ENCODE results near the gene PMVK. TPM values are rescaled to one million over a fixed set of nuclear protein-coding genes. Genes with fewer than 3 reads are reported as not detected.
"Not testable (repeated sequence)": the region's sequence is repeated elsewhere in the genome, so short reads cannot be mapped to it uniquely, and the experiment has no call there.

The PMVK gene
- 27.7 TPM for polyA plus RNA-seq (2013, experiment 1 of 2; ENCODE audit: insufficient read length)
- 22.0 TPM for polyA plus RNA-seq (2013, experiment 2 of 2; ENCODE audit: insufficient read length)

DNA sequence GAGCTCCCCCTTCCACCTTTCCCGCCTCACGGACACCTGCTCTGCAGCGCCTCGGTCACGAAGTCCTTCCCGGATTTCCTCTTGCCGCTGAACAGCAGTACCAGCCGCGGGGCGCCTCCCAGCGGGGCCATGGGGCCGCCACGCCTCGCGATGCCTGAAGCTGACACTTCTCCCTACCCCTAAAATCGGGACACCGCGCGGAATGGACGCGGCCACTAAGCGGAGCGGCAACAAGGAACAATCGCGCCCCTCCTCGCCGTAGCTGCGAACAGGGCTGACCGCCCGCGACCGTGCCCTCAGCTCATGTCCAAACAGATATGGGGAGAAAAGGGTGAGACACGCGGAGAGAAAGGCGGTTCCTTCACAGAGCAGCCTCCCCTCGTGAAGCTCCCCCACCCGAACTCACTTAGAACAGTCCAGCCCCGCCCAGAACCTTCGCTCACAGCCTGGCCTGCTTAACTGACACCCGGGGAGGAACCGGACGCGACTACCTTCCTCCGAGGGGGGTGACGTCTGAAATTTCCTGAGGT lies at the start of gene PMVK:
Gene PMVK (minus strand): TSS at position 165 of the 530 bp plus-strand sequence. CDS start 34 bp downstream, at position 131.
- peak; percentile 96 for DNase-seq

DNA sequence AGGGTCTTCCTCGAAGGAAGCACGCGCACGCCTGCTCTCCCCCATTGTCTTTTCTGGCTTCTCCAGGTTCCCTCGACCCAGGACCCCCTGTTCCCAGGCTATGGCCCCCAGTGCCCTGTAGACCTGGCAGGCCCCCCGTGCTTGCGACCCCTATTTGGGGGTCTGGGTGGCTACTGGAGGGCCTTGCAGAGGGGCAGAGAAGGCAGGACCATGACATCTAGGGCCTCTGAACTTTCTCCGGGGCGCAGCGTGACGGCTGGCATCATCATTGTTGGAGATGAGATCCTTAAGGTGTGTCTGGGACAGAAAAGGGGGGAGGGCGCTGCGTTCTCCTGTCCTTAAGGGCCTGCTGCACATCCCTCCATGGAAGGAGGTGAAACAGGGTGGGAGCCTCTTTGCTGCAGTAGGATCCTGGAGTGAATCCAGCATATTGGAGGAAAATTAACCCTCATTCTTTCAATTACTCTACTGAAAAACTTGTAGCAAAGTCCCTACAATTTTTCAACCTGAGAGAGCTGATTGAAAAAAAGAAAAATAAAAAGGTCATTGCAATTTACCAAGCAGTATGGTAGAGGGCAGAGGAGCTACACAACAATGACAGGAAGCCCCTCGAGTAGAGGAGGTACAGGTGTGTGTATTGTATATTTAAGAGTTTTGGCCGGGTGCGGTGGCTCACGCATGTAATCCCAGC lies 47.4 kb upstream of the PMVK start:
- no peak for DNase-seq

DNA sequence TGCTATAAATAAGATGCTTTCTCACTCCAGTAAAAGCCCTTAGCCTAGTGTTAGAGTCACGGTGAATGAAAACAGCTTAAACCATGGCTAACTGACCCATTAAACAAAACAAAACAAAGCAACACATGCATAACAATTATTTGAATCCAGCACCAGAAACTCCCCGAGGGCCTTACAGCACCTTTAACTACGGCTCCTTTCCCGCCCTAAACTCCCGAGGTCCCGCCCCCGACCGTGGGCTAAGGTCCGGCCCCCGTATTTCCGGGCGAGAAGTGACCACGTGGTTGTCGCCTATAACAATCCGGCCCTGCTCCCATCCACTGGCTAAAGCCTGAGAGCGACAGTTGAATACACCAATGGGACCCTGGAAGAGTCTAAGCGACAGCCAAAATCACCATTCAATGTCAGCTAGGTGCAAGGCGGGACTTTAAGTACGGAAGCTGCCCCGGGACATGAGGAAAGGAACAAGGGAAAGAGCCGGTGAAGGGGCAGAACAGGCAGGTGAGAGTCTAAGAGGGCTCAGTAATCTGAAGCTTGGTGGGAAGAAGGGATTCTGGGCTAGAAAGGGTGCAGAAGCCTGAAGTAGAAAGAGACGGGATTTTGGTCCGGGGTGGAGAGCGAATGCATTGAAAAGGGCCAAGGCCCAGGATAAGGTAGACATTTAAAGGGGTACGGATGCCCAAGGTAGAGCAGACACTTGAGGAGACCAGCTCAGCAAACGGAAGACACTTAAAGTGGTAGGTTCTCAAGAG lies 46.6 kb upstream of the PMVK start, which contains the start of gene FLAD1:
Gene FLAD1 (plus strand): TSS at position 448 of the 752 bp plus-strand sequence. CDS start 351 bp downstream, outside the sequence.
- peak; percentile 100 for DNase-seq

DNA sequence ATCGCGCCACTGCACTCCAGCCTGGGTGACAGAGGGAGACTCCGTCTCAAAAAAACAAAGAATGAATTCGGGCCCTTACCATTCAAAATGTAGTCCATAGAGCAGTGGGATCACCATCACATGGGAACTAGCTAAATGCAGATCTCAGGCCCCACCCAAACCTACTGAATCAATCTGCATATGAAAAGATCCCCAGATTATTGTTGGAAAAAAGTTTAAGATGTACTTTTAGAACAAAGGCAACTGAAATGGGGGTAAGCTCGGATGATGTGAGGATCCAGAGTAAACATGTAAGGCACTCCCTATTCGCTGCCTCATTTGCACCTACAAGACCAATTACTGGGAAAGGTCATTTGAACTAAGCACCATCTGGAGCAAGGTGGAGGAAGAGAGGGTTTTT lies 45.8 kb upstream of the PMVK start:
- no peak for DNase-seq

DNA sequence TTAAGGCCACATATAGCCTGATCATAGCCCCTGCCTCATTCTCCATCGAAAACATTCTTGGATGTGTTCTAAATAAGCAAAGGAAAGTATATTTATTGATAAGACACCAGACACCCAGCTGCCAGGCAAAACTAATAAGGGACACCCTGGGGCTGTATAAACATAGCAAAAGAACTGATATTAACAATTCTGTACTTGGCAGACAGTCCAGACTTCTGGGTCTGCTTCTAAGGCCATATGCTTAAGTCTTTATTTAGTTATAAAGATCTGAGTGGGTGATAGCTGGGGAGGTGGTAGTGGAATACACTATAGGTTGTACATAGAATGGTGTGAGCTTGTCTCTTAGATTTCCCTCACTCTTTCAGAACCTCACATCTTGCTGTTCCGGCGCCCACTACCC lies 41.8 kb upstream of the PMVK start:
- DNase-seq: no peak

DNA sequence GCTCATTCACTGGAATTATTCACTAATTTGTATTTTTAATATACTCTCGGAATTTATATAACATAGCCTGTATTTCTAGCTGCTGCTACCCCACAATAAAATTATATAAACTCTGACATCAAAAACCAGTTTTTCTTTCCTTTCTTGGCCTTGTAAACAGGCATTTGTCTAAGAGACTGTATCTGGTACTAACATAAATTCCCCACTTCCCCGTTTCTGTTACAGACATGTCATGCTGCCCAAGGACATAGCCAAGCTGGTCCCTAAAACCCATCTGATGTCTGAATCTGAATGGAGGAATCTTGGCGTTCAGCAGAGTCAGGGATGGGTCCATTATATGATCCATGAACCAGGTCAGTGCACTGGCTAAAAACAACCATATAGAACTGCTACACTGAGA lies 41.2 kb upstream of the PMVK start:
- not testable (repeated sequence) for DNase-seq

DNA sequence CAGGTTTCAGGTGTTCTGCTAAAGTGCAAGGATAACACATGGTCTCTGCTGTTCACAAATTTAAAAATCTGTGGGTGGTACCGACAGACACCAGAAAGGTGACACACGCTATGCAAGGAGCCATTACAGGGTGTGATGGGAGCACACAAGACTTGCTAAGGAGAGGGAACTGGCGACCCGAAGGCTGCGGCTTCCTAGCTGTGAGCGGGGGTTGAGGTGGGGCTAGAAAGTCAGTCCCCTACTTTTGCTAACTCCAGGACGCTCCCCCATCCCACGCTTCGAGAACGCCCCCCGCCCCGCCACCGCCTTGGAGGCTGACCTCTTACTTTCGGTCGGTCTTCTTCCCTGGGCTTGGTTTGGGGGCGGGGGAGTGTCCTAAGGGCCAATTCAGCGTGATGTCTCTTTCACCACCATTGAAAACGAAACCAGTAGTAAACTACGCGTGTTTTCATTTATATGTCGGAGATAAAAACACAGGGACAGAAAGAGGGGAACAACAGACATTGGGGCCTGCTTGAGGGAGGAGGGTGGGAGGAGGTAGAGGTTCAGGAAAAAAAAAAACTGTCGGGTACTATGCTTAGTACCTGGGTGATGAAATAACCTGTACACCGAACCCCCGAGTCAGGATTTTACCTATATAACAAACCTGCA lies 39.0 kb upstream of the PMVK start:
- peak; percentile 60 for DNase-seq

DNA sequence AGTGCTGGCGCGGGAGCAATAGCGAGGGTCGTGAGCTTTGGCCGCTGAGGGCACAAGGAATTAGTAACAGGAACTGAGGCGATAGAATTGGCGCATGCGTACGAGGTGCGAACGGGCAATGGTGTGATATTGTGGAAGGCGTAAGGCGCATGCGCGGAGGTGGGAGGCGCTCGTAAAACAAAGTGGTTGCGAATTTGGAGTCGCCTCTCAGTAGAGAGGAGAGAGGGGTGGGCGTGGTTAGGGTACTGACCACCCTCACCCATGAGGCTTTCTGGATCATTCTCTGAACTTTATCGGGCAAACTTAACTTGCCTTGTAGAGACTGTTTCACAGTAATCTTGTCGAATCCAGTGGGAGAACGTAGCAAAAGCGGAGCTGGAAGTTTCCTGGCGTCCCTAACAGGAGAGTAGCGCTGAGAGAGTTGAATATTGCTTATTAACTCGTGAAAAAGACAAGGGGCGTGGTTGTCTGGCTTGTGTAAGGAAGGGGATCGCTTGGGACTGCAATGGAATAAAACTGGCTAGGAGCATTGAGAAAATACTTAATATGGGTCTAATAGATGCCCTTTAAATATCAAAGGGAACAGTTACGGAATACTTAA lies 38.4 kb upstream of the PMVK start:
- peak; percentile 95 for DNase-seq

DNA sequence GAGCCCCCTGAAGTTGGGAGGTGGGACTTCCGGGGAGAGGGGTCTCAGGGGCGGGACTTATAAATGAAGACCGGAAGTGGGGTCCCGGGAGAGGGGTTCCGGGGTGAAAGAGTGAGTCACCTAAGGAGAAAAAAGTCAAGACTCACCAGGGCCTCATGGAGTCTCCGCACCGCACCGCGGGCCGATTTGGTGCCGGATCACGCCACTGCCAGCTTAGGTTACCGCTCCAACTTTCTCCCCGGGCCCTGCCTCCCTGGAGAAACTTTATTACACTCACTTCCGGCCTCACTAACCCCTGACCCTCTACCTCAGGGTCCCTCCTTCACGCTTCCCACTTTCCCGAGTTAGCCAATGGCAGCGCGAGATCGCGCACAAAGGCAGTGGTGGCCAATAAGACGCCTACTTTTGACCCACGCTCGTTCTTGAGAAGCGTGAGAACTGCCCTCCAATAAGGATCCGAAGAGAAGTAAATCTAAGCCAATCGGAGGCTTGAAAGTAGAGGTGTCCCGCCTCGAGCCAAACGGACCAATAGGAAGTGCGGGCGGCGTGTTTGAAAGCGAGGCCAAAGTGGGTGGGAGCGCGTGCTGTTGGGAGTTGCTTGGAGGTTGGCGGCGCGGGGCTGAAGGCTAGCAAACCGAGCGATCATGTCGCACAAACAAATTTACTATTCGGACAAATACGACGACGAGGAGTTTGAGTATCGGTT lies 37.7 kb upstream of the PMVK start, which contains the start of gene CKS1B:
Gene CKS1B (plus strand): TSS at position 580 of the 706 bp plus-strand sequence. CDS start 65 bp downstream, at position 645.
- DNase-seq: peak; percentile 100

DNA sequence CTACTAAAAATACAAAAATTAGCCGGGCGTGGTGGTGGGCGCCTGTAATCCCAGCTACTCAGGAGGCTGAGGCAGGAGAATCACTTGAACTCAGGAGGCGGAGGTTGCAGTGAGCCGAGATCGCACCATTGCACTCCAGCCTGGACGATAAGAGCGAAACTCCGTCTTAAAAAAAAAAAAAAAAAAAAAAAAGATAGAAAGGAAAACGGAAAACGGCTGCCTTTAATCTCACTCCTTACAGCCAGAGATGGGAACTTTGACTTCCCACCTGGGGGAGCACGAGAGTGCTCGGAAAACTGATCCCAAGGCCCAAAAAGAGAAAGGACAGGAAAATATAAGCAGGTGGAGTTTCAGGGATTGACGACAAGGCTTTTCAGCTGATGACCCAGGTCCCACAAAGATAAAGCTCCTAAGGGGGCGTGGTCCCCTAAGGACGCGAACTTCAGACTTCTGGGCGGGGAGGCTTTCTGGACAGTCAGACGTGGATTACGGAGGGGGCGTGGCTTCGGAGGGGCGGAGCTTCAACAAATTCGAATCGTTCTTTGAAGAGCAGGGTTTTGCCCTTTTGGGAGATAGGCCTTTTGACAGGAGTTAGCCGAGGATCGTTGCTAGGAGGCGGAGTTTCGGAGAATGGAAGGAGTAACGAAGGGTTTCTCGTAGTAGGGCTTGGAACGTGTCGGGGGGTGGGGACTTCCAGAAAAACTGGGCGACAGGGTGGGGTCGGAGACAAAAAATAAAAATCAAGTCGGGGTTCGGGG lies 37.0 kb upstream of the PMVK start:
- DNase-seq: peak; percentile 98

DNA sequence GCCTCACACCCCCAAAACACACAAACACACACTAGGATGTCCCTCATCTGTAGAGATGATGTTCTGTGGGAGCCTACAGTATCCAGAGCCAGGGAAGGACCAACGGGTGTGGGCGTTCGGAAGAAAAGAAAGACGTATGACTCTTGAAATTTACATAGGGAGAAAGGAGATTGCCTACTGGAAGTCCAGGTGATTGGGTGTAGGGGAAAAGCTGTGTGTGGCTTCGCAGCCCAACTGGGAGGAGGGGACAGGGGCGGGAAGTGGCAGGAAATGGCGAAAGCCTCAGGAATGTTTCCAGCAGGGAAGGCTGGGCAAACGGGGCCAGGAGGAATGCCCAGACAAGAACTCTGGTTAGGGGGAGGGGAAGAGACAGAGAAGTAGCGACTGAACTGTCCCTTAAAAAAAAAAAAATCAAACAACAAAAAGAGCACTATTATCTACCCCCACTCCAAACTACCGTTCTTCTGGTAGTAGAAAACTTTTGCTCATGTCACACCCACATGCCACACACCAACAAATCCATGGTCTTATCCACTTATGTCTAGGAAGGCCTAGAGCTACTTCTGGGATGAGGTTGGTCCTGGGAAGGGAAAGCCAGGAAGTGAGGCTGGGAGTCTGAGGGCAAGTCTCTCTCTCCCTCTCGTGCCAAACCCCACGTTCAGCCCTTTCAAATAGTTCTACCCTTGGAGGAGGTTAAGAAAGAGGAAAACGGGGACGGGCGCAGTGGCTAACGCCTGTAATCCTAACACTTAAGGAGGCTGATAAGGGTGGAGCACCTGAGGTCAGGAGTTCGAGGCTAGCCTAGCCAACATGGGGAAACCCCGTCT lies 36.2 kb upstream of the PMVK start:
- peak; percentile 99 for DNase-seq

DNA sequence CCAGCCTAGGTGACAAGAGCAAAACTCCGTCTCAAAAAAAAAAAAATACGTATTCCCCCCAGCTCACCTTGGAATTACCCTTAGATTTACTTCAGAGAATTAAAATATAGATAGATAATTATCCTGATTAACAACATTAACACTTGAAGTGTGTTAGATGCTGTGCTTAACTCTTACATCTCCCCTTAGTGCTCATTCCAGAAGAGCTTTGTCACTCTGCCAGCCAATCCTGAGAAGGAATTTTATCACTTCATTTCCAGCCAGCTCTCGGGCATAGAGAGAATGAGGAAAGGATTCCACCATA lies 35.6 kb upstream of the PMVK start:
- peak; percentile 89 for DNase-seq

DNA sequence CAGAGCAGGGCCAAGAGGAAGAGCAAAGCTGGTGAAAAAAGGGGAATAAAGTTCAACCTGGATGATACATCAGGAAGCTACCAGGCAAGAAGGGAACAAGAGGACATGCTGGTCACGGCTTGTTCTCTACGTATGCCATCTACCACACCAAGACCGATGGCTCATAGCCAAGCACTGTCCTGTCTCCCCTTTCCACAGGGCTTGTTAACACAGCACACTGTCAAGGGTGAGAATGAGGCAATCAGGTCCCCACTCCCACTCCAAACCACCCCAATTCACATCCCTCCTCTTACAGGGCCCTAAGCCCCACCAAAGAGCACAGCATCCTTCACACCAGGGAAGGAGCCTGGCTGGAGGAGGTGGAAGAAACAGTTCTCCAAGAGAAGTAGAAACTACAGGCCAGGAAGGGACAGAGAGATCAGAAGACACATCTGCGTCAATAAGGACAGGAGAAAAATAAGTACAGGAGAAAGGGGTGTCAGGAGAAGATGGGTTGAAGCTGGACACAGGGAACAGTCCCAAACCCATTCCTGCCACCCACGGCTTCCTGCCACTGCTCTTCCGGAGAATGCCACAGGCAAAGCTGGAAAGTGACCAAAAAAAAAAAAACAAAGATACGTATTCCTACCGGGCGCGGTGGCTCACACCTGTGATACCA lies 35.0 kb upstream of the PMVK start:
- DNase-seq: no peak

DNA sequence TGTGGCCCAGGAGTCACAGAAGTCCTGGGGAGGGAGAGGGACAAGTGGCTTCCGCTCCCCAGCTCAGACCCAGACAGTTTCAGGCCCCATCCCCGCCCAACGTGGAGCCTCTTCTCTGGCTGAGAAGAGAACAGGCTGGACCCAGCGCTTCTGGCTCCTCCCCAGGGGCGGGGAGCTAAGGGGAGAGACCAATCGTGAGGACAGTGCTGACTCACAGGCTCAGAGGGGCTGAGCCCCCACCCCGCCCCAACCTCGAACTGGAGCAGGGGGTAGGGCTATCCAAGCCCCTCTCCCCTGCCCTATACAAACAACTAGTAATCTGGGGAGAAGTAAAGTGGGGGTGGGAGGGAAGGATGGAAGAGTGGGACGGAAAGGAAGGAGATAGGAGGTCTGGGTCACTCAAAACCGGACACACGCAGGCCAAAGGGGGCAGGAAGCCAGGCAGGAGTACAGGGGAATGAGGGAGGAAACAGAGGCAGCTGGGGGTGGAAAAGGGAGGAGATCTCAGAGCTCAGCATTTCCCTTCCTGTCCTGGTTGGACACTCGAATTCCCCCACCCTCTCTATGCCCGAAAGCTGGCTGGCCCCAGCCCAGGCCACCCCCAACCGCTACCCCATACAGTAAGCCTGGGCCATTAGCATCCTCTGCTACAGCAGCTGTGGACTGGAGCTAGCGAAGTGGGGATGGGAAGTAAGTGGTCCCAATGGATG lies 34.3 kb upstream of the PMVK start, which contains the start of gene SHC1:
Gene SHC1 (minus strand): TSS at position 117 of the 710 bp plus-strand sequence. CDS start 221 bp downstream, outside the sequence.
- peak; percentile 98 for DNase-seq

DNA sequence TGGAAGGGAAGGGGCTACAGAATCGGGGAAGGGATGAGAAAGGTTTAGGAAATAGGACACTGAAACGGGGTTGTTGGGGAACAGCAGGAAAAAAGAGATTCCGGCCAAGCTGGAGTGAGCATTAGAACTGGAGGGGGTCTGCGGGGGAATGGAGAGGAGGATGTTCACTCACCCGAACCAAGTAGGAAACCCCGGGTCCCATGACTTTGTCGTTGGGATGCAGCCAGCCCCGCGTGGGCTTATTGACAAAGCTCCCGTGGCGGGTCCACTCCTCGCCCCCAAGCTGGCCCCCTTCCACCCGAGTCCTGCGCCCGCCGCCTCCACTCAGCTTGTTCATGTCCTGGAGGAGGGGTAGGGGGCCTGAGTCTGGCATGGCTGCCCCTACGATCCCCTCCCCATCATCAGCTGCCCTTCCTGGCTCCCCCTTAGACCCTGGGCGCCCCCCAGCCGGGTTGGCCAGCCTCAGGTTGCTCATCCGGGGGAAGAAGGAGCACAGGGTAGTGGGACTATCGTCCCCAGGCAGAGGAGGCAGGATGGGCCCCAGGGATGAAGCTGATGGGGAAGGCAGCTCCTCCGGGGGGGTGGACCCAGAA lies 33.4 kb upstream of the PMVK start:
- DNase-seq: no peak

DNA sequence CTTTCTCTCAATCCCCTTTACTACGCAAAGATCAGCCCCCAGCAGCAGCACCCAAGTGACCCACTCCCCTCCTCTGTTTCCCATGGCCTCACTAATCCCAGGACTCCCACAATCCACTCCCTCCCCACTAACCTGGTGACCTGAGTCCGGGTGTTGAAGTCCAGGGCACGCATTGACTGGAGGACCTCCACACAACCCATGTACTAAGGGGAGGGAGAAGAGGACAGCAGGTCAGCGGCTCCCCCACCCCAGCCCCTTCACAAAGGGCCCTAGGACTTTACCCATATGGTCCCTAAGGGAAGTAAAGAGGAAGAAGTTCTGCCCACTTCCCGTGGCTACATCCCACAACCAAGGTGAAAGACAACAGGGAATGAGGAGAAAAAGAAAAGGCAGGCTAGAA lies 32.7 kb upstream of the PMVK start:
- no peak for DNase-seq

DNA sequence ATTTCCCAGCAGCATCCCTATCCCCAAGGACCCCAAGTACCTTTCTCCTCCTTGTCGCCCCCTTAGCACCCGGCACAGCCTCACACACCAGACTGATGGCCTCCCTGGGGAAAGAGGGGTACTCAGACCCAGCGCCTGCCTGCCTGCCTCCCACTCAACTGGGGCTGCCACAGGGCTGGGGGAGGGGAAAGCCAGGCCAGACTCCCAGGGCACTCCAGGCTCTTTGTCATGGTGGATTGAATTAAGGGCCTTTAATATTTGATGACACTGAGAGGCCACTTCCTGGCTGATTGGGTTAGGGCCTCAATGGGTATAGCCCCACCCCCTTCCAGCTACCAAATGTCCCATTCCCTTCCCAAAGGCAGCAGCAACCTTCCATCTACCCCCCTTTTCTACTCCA lies 32.2 kb upstream of the PMVK start:
- DNase-seq: no peak

DNA sequence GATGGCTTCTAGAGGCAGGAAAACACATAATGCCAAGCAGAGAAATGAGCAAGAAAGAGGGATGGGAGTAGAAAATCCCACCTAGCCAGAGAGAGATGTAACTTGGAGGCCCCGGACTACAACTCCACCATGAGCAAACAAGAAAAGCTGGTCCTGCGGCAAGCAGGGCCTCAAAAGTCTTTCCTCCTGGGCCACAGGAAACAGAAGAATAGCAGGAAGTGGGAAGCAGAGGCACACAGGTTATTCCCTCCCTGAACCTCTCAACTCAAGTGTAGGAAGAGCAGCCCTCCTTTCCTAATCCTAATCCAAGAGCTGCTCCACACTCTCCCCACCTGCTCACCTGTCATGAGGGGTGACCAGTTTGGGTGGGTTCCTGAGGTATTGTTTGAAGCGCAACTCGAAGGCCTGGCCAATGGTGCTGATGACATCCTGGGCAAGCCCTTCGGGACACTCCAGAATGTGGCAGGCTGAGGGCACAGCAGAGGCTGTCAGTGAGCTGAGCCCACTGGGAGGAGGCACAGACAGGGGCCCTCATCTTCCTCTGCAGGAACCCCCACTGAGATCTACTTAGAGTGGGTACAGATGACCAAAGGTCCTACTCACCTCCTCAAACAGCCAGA lies 30.9 kb upstream of the PMVK start:
- no peak for DNase-seq

Data from fibroblast of skin of back (primary cell).